Mesangial cell (primary cell): Measurements from ENCODE around the gene PTPN21. TPM values are rescaled to one million over a fixed set of nuclear protein-coding genes. Genes with fewer than 3 reads are reported as not detected.

ENCODE experiments used
- total RNA-seq: library from RNA; depleted of rRNA; stranded (reverse); fragments of >200 nt; gene quantifications from 2 replicates; pipeline ENCODE4 v1.2.3, GENCODE V29; 2015

The PTPN21 gene
- 7.7 and 13.1 TPM in 2 replicates for total RNA-seq

GRCh38 chr14:88554457-88555286 lies at the start of gene PTPN21:
PTPN21 (minus strand) TSS chr14:88555007; CDS start chr14:88550417, 4,590 bp downstream.

DNA sequence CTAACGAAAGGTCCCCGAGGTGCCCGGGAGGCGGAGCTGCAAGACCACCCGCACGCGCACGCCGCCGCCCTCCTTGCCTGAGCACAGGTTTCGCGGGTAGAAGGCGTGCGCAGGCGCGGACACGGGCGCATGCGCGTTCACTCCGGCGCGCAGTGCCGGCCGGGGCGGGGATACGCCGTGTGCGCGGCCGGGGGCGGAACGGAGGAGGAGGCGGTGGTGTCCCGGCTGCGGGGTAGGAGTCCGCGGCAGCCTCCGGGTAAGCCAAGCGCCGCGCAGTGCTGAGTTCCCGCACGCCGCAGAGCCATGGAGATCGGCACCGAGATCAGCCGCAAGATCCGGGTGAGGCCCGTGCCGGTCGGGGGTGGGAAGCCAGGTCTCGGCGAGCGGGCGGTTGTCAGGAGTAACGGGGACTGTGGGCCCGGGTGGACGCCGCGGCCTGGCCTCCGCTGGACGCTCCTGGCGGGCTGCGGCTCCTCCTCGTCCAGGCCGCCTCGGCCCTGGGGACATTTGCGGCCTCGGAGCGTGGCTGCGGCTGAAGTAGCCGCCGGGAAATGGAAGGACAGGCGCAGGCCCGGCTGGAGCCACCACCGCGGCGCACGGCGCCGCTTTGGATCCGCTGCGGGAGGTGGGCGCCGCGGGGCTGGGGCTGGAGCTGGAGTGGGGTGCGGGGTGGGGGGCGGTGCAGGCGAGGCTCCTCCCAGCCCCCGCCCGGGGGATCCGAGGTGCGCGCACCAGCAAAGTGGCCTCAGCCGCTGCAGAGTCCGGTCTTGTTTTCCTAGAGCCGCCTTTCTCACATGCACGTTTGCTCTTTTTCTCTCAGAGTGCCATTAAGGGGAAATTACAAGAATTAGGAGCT lies 8.3 kb upstream of the PTPN21 start, which contains the start of gene ZC3H14:
TSS of gene ZC3H14 (plus strand) at position 207 of the 856 bp plus-strand sequence. CDS start at position 304, 97 bp downstream.

Other genes starting within 250 kb of the PTPN21 start
- gene KCNK10, start 231.7 kb downstream of the PTPN21 start, total RNA-seq: under 0.01 TPM in 1 of 2 replicates, not detected in the other
- gene SPATA7, start 169.3 kb downstream of the PTPN21 start, total RNA-seq: 6.4 and 19.5 TPM in 2 replicates
- gene ZC3H14, start 8.0 kb upstream of the PTPN21 start, total RNA-seq: 34.9 and 59.2 TPM in 2 replicates
- 0.16 and 0.25 TPM in 2 replicates for gene EML5, start 237.9 kb upstream of the PTPN21 start, total RNA-seq